ENCODE data around the gene ABHD17C. TPM values are rescaled to one million over a fixed set of nuclear protein-coding genes. Genes with fewer than 3 reads are reported as not detected.
A peak's percentile ranks its signal among the peaks of the same experiment; 100 is the strongest.
"Not testable (repeated sequence)": the region's sequence is repeated elsewhere in the genome, so short reads cannot be mapped to it uniquely, and the experiment has no call there.

Gene ABHD17C
- 10 to 100 TPM; 41.0 to 96.0 (median 72.5) TPM for total RNA-seq

DNA sequence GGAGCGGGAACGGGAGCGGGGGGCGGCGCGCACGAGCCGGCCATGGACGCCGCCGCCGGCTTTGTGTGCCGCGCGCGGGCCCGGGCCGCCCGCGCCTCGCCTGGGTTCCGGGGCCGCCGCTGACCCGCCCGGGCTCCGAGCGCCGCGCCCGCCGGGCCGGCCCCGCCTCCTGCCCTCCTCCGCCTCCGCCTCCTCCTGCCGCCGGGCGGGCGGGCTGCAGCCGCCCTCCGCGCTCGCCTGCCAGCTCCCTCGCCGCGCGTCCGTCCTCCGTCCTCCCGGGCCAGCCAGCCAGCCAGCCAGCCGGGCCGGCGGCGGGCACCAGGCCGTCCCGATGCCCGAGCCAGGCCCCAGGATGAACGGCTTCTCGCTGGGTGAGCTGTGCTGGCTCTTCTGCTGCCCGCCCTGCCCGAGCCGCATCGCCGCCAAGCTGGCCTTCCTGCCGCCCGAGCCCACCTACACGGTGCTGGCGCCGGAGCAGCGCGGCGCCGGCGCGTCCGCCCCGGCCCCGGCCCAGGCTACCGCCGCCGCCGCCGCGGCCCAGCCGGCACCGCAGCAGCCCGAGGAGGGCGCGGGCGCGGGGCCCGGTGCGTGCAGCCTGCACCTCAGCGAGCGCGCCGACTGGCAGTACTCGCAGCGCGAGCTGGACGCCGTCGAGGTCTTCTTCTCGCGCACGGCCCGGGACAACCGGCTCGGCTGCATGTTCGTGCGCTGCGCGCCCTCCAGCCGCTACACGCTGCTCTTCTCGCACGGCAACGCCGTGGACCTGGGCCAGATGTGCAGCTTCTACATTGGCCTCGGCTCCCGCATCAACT, at the start of gene ABHD17C:
Gene ABHD17C, plus strand, starts transcription at position 212 of the 812 bp plus-strand sequence. Its CDS starts 120 bp downstream, at position 332.
- Histone ChIP-seq H3K27me3 (no peaks in the 10 kb centered on the region), H3K4me1 (peaks cover 0 to 36% (median 16%) of the 10 kb centered on the region in 4 donors), H3K9me3 (no peaks in the 10 kb centered on the region), H3K27ac (peak within 1 kb of the TSS; percentile 93 to 95 (median 94)), H3K36me3 (no peaks in the 10 kb centered on the region), H3K4me3 (peak within 1 kb of the TSS; percentile 76 to 95 (median 92))
- intact Hi-C loops (cut with DNase I; ENCODE audit: low total_unique reads): no loop called here
- peak; percentile 74 for DNase-seq
- 0% methylated on average over 35 of the region's 122 CpGs; no CpG with 5 or more reads in 1 of the 2 donors for WGBS, 2 donors (ENCODE audit: low coverage in 1 of 2)
- in situ Hi-C loops (cut with MboI; ENCODE audit: low pct_ligation_motif_present in 1 of 4, low pct_unique_long_range_greater_than_20kb in 1 of 4, low sequenced_read_pairs in 3 of 4): no loop called here
- peak; percentile 11 to 89 (median 69) for TF ChIP-seq POLR2AphosphoS5 (IDR thresholded peaks at IDR 0.05)
- no peak for TF ChIP-seq EP300 (IDR thresholded peaks at IDR 0.05; ENCODE audit: low read depth)
- TF ChIP-seq, protein P1, sequence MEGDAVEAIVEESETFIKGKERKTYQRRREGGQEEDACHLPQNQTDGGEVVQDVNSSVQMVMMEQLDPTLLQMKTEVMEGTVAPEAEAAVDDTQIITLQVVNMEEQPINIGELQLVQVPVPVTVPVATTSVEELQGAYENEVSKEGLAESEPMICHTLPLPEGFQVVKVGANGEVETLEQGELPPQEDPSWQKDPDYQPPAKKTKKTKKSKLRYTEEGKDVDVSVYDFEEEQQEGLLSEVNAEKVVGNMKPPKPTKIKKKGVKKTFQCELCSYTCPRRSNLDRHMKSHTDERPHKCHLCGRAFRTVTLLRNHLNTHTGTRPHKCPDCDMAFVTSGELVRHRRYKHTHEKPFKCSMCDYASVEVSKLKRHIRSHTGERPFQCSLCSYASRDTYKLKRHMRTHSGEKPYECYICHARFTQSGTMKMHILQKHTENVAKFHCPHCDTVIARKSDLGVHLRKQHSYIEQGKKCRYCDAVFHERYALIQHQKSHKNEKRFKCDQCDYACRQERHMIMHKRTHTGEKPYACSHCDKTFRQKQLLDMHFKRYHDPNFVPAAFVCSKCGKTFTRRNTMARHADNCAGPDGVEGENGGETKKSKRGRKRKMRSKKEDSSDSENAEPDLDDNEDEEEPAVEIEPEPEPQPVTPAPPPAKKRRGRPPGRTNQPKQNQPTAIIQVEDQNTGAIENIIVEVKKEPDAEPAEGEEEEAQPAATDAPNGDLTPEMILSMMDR (IDR thresholded peaks at IDR 0.05): no peak
- TF ChIP-seq POLR2A (IDR thresholded peaks at IDR 0.05): peak; percentile 60

- Histone ChIP-seq H3K4me1 (no peaks in the 10 kb centered on the region), H3K9me3 (peaks cover 0 to 7% of the 10 kb centered on the region in 2 donors), H3K27me3 (no peaks in the 10 kb centered on the region), H3K27ac (no peak overlapping the region), H3K36me3 (no peaks in the 10 kb centered on the region), H3K4me3 (no peak overlapping the region)
- no peak for TF ChIP-seq POLR2A (IDR thresholded peaks at IDR 0.05)
- TF ChIP-seq EP300 (IDR thresholded peaks at IDR 0.05; ENCODE audit: low read depth): no peak
- no peak for TF ChIP-seq POLR2AphosphoS5 (IDR thresholded peaks at IDR 0.05)
- TF ChIP-seq, protein P1 (IDR thresholded peaks at IDR 0.05): no peak
- no peak for DNase-seq
- WGBS, 2 donors (ENCODE audit: low coverage in 1 of 2): 58 to 63% methylated on average over 4 of the region's 4 CpGs
- in situ Hi-C loops (cut with MboI; ENCODE audit: low pct_ligation_motif_present in 1 of 4, low pct_unique_long_range_greater_than_20kb in 1 of 4, low sequenced_read_pairs in 3 of 4) (no loop called here), intact Hi-C loops (cut with DNase I; ENCODE audit: low total_unique reads) (no loop called here)
These were observed 49.5 kb upstream of the ABHD17C start for GRCh38 chr15:80645494-80646065.

DNA sequence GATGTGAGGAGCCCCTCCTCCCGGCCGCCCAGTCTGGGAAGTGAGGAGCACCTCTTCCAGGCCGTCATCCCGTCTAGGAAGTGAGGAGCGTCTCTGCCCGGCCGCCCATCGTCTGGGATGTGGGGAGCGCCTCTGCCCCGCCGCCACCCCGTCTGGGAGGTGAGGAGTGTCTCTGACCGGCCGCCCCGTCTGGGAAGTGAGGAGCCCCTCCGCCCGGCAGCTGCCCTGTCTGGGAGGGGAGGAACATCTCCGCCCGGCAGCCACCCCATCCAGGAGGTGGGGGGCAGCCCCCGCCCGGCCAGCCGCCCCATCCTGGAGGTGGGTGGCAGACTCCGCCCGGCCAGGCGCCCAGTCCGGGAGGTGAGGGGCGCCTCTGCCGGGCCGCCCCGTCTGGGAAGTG, 47.7 kb upstream of the ABHD17C start:
- H3K27me3 ChIP-seq; H3K27ac ChIP-seq; H3K4me1 ChIP-seq; H3K4me3 ChIP-seq; H3K36me3 ChIP-seq; intact Hi-C loops (cut with DNase I; ENCODE audit: low total_unique reads); DNase-seq; in situ Hi-C loops (cut with MboI; ENCODE audit: low pct_ligation_motif_present in 1 of 4, low pct_unique_long_range_greater_than_20kb in 1 of 4, low sequenced_read_pairs in 3 of 4): not testable (repeated sequence)
- WGBS, 2 donors (ENCODE audit: low coverage in 1 of 2): 96% methylated on average over 28 of the region's 30 CpGs; no CpG with 5 or more reads in 1 of the 2 donors
- H3K9me3 ChIP-seq: peaks cover 3 to 10% of the 10 kb centered on the region in 2 donors

GRCh38 chr15:80654299-80654698, 40.8 kb upstream of the ABHD17C start:
- Histone ChIP-seq H3K36me3 (no peaks in the 10 kb centered on the region), H3K4me1 (peaks cover 0 to 7% (median 3%) of the 10 kb centered on the region in 4 donors), H3K27ac (no peak overlapping the region), H3K9me3 (peaks cover 10% of the 10 kb centered on the region in 2 donors), H3K4me3 (no peak overlapping the region), H3K27me3 (no peaks in the 10 kb centered on the region)
- DNase-seq: no peak
- in situ Hi-C loops (cut with MboI; ENCODE audit: low pct_ligation_motif_present in 1 of 4, low pct_unique_long_range_greater_than_20kb in 1 of 4, low sequenced_read_pairs in 3 of 4) (no loop called here), intact Hi-C loops (cut with DNase I; ENCODE audit: low total_unique reads) (no loop called here)
- no CpG with 5 or more reads among the region's 1 CpG for WGBS, 2 donors (ENCODE audit: low coverage in 1 of 2)
- TF ChIP-seq, protein P1 (IDR thresholded peaks at IDR 0.05): no peak
- TF ChIP-seq POLR2AphosphoS5 (IDR thresholded peaks at IDR 0.05) (no peak), POLR2A (IDR thresholded peaks at IDR 0.05) (no peak), EP300 (IDR thresholded peaks at IDR 0.05; ENCODE audit: low read depth) (no peak)

All from transverse colon (tissue), 4 donors.